Measurements from ENCODE around the gene PRKCA. TPM values are rescaled to one million over a fixed set of nuclear protein-coding genes. Genes with fewer than 3 reads are reported as not detected.
"Not testable (repeated sequence)": the region's sequence is repeated elsewhere in the genome, so short reads cannot be mapped to it uniquely, and the experiment has no call there.

Gene PRKCA
- polyA plus RNA-seq, 4 donors, result 14.1 to 24.5 (median 22.7) TPM

DNA sequence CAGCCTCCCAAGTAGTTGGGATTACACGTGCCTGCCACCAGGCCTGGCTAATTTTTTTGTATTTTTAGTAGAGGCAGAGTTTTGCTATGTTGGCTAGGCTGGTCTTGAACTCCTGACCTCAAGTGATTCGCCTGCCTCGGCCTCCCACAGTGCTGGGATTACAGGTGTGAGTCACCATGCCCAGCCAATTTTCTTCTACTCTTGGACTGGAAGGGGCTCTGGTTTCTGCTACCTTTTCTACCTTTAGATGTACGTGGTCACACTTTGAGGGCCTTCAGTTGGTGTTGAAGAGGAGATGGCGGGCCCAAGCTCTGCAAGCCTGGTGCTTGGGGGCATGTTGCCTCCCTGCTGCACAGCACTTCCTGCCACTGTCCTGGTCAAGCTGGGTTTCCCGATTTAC lies 173.6 kb downstream of the PRKCA start:
- DNase-seq (ENCODE audit: low read depth in 4 of 4, low spot score in 3 of 4), result no peak

DNA sequence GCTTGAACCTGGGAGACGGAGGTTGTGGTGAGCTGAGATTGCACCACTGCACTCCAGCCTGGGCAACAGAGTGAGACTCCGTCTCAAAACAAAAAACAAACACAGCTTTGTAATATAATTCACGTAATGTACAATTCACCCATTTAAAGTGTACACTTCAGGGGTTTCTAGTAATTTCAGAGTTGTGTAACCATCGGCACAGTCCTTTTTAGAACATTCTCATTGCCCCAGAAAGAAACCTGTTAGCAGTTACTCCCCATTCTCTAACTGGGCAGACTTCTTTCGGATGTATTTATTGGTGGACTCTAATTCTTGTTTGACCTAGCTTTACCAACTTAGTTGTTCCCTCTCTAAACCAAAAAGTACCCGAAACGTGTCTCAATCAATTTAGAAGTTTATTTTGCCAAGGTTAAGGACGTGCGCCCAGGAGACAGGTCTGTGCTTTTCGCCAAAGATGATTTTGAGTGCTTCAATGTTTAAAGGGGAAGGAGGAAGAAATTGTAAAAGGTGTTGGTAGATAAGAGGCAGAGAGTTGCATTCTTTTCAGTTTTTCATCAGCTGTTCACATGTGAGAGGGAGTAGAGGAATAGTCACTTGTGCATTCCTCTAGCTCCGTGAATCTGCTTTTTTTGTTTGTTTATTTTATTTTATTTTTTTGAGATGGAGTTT lies 175.3 kb downstream of the PRKCA start:
- DNase-seq (ENCODE audit: low read depth in 4 of 4, low spot score in 3 of 4), result no peak

DNA sequence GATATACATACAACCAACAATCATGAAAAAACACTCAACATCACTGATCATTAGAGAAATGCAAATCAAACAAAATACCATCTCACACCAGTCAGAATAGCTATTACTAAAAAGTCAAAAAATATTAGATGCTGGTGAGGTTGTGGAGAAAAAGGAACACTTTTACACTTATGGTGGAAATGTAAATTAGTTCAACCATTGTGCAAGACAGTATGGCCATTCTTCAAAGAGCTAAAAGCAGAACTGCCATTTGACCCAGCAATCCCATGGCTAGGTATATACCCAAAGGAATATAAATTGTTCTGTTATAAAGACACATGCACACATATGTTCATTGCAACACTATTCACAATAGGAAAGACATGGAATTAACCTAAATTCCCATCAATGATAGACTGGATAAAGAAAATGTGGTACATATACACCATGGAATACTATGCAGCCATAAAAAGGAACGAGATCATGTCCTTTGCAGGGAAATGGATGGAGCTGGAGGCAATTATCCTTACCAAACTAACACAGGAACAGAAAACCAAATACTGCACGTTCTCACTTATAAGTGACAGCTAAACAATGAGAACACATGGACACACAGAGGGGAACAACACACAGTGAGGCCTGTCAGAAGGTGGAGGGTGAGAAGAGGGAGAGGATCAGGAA lies 176.9 kb downstream of the PRKCA start:
- not testable (repeated sequence) for DNase-seq (ENCODE audit: low read depth in 4 of 4, low spot score in 3 of 4)

DNA sequence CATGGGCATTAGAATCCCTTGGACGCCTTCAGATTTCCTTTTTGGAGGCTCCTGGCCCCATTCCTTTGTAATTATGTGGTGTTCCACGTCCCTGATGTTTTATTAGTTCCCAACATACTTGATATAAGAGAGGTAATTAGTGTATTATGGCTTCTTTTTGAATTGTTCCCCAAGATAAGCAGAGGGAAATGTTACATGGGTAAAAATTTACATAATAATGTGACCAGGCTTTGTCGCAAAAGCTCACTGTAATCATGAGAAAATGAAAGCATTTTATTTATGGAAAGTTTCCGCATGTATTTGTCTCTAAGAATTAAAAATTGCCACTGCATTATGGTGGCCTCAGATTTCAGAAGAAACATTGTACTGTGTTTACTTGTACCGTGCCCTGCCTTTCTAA lies 177.8 kb downstream of the PRKCA start:
- DNase-seq (ENCODE audit: low read depth in 4 of 4, low spot score in 3 of 4), result no peak

DNA sequence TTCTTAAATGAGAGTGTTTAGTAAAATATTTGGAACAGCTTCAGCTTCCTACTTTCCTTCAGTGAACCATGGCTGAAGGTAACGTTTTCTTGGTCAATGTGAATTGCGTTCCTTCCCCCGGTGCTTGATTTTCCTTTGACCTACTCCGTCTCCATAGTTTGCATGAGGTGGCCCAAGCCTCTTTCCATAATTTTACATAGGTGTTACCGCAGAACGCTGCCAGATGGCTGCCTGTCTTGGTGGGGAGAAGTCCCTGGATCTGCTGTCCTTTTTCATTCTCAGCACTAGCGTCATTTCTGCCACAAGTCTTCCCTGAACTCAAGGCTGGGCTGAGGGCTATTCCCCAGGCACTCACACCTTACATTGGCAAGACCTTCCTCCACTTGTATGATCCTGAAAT lies 178.4 kb downstream of the PRKCA start:
- no peak for DNase-seq (ENCODE audit: low read depth in 4 of 4, low spot score in 3 of 4)

DNA sequence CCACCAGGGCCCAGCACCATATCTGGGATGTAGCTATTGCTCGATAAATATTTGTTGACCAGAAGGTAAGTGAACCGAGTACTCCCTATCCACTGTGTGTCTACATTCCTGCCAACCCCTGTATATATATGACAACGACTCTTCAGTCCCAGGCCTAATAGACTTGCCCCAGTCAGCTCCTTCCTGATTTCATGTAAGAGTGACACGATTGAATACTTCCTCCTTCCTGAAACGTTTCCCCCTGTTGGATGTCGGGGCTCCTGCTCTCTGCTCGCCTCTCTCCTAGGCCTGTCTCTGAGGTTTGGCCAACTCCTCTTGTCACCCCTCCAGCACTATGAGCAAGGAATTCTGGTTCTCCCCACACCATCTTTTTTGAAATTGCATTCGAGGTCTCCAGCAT lies 178.9 kb downstream of the PRKCA start:
- no peak for DNase-seq (ENCODE audit: low read depth in 4 of 4, low spot score in 3 of 4)

DNA sequence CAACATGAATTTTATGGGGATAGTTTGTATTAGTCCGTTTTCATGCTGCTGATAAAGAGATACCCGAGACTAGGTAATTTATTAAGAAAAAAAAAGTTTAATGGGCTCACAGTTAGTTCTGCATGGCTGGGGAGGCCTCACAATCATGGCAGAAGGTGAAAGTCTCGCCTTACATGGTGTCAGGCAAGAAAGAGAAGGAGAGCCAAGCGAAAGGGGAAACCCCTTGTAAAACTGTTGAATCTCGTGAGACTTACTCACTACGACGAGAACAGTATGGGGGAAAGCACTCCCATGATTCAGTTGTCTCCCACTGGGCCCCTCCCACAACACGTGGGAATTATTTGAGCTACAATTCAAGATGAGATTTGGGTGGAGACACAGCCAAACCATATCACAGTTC lies 181.5 kb downstream of the PRKCA start:
- no peak for DNase-seq (ENCODE audit: low read depth in 4 of 4, low spot score in 3 of 4)

DNA sequence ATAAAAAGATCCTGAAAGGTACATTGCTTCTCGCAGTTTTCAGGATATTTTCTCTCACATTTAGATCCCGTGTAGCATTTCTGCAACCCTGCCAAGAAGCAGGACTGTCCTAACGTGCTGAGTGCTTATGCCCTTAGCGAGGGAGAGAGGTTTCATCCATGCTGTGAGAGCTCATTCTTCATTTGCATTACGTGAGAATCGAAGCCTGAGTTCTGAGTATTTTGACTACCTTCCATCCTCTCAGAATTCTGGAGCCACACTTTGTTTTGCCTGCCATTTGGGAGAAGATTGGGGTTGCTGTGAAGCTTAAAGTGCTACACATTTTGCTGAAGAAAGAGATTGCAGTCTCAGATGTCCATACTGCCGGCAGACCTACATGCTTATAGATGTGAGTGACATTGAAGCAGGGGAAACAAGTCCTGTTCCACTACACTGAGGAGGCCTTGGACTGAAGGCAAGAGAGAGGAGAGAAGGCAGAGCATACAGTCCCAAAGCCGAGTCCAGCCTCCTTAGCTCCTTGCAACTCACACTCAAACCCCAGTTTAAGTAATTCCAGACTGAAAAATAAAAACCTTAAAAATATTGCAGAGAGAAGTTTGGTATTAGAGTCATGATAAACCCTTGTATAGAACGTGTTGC lies 183.0 kb downstream of the PRKCA start:
- no peak for DNase-seq (ENCODE audit: low read depth in 4 of 4, low spot score in 3 of 4)

DNA sequence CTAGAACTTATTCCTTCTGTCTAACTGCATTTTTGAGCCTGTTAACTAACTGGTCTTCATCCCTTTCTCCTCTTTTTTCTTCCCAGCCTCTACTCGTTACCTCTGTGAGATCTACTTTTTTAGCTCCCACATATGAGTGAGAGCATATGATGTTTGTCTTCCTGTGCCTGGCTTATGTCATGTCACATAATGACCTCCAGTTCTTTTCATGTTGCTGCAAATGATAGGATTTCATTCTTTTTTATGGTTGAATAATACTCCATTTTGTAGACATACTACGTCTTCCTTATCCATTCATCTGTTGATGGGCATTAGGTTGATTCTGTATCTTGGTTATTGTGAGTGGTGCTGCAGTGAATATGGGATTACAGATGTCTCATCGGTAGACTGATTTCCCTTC lies 184.7 kb downstream of the PRKCA start:
- no peak for DNase-seq (ENCODE audit: low read depth in 4 of 4, low spot score in 3 of 4)

DNA sequence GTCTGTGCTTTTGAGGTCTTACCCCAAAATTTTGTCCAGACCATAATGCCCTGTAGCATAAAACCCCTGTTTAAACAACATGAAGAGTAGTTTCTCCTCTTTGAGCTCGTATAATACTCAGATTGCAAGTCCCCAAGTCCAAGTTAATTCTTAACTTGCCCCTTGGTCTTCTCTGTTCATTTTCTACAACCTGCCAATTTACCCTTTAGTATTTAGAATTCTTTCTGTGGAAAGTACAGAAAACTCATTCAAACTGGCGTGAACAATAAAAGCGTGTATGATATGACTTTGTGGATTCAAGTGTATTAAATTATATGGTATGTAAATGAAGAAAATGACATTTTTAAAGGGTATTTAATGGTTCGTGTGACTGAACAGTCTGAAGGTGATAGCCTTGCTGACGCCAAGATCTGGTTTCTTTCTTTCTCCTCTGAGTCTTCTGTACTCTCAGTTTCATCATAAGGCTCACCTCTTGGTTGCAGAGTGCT lies 185.6 kb downstream of the PRKCA start:
- DNase-seq (ENCODE audit: low read depth in 4 of 4, low spot score in 3 of 4), result no peak

DNA sequence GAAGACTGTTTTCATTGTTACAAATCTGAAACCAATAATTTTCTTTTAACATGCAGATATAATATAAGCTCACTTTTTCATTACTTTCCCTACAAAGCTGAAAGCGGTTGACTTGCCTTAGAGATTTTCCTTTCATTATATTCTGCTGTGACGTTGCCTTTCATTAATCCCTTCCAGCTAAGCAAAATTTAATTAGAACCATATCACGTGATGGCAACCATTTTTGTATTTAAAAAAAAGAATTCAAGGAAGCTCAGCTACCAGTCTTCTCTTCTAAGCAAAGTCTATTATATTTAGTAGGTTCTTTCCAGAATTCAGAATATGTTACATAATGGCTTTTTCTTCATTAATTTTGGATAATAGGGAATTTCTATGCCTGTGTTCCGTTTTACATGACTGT lies 186.5 kb downstream of the PRKCA start:
- DNase-seq (ENCODE audit: low read depth in 4 of 4, low spot score in 3 of 4), result no peak

DNA sequence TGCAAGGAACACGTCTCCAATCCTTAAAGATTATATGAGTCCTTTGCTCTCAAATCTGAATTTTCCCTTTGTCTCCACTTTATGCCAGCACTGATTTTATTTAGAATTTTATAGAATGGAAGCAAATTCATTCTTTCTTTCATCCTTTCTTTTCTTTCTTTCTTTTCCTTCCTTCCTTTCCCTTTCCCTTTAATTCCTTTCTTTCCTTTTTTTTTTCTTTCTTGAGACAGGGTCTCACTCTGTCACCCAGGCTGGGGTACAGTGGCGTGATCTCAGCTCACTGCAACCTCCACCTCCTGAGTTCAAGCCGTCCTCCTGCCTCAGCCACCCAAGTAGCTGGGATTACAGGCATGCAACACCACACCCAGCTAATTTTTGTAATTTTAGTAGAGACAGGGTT lies 187.2 kb downstream of the PRKCA start:
- DNase-seq (ENCODE audit: low read depth in 4 of 4, low spot score in 3 of 4), result not testable (repeated sequence)

DNA sequence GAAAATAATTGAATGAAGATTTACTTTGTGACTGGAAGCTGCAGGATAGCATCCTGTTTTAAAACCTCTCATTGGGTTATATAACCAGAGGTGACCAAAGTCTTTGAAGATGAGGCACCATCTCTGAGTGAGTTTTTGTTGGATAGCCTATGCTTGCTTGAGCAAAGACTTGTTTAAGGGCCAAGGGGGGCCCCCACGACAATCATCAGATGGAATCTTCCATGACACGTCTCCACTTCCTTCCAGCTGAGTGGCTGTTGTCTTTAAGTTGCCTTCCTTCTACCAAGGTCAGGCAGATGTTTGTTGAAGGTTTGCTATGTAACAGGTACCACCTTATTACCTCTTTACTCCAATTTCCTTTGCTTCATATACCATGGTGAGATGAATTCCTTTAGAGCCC lies 188.8 kb downstream of the PRKCA start:
- DNase-seq (ENCODE audit: low read depth in 4 of 4, low spot score in 3 of 4), result no peak

DNA sequence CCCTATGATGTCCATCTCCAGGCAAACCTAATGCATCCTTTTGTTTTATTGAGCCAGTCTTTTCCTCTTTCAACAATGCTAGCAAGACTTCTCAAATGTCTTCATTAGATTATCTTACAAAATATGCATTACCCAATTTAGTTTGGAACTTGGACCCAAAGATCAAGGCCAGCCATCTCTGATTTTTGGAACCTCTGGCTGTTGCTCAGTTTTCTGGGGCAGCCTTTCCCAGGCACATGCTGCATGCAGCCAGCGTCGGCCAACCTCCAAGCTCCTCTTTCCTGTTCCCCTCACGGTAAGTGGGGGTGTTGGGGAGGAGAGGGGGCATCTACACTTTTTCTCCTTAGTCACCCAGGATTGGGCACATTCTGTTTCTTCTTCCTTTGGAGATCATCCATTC lies 189.3 kb downstream of the PRKCA start:
- no peak for DNase-seq (ENCODE audit: low read depth in 4 of 4, low spot score in 3 of 4)

DNA sequence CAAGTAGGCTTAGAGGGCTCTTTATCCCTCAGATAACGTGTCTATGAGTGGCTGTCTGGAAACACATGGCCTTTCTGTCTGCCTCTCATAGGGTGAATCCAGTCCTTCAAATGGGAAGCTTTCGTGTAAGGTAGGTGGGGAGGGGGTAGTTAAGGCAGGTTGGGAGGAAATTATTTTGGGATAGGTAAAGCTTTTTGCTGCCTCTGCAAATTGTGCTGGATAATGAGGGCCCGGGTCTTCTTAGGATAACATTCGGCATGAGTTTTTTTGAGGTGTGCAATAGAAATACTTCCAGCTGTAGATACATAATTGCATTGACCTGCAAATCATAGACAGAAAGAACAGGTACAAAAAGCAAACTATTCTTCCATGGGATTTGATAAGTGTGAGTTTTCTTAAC lies 189.7 kb downstream of the PRKCA start:
- no peak for DNase-seq (ENCODE audit: low read depth in 4 of 4, low spot score in 3 of 4)

DNA sequence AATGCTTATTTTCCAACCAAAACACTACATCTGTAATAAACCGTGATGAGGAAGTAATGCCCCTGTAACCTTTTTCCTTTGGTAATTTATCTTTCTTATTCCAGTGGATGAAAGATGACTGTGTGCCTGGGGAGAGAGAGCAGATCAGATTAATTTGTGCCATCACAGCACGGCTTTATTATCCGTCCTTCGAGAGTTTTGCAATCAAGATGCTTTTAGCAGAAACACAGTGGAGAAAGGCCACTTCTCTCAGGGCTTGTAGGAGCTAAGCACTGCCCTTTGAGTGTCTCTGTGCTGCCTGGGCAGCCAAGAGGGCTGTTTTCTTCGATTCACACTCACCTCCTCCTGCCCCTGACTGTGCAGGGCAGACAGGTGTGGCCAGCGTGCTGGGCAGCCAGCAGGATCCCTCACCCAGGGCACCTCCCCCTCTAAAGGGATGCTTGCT lies 190.2 kb downstream of the PRKCA start:
- DNase-seq (ENCODE audit: low read depth in 4 of 4, low spot score in 3 of 4), result no peak

DNA sequence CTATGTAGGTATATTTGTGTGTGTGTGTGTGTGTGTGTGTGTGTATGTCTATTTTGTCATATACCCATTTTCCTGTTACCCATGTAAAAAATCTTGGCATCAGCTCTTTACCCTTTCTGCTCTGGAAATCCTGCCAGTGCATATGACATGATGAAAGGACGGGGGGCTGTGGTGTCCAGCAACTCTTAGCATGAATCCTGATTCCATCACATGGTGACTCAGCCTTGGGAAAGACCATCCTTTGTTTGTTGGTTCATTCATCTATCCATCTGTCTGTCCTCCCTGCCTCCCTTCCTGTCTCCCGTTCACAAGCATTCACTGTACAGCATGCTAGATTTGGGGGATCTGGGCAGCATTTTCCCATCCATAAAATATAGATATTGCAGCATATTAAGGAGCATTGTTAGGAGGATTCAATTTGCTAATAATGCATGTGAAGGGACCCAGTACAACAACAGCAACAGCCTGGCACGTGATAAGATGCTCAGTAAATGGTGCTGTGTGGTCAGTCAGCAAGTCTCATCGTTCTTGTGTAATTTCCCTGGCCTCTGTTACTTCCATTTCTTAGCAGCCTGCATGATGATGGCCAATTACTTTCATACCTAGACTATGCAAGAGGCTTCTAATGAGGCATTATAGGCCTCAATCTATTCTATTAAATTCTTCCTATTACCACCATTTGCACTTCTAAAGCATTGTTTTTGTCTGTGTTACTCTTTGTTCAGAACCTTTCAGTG lies 191.0 kb downstream of the PRKCA start:
- DNase-seq (ENCODE audit: low read depth in 4 of 4, low spot score in 3 of 4), result no peak

DNA sequence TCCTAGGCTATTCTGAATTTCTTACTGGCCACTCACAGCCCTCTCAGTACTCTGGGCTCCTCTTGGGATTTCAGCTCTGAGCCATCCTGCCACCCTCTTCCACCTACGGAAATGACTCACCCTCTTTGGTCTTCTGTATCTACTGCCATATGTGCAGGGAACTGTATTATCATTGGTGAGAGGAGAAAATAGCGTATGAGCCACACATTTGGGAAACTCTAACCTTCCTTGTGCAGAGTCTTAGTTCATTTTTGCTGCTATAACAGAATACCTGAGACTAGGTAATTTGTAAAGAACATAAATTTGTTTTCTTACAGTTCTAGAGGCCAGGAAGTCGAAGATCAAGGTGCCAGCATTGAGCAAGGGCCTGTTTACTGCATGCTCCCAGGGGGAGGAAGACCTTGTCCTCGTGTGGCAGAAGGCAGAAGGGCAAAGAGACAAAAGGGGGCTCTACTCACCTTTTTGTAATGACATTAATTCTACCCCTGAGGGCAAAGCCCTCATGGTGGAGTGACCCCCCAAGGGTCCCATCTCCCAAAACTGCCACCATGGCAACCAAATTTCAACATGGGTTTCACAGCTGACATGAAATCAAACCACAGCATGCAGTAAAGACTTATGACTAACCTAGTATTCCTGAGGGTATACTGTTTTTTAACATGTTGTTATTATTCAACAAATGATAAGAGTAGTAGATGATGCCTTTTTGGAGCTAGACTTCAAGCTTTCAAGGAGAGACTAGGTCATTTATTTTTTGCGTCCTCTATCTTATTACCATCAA lies 191.8 kb downstream of the PRKCA start:
- no peak for DNase-seq (ENCODE audit: low read depth in 4 of 4, low spot score in 3 of 4)

DNA sequence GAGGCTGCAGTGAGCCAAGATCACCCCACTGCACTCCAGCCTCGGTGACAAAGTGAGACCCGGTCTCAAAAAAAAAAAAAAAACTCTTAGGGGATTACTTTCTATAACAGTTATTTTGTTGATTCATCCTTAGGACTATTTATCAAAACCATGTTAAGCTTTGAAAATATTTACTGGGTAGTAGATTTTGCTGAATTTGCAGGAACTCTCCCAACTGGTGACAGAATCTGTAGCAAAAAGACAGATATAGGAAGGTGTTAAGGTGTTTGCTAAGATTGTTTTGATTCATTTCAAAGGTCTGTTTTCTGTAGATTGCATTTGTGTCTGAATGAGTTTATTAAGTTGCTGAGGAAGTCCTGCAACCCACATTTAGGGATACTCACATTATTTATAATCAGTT lies 192.6 kb downstream of the PRKCA start:
- DNase-seq (ENCODE audit: low read depth in 4 of 4, low spot score in 3 of 4), result no peak

DNA sequence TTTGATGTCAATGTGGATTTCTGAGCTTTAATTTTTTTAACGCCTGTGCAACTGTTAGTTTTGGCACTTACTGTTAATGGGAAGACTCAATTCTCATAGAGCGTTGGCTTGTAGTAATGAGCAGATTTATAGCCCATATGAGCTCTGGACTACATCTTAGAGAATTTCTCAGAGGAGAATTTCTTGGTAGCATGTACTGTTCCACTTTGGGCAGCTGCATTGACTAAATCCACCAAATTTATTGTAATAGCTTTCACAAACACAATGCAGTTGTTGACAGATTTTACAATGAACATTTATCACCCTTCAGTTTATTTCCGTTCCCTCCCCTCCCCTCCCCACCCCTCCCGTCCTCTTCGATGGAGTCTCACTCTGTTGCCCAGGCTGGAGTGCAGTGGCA lies 193.9 kb downstream of the PRKCA start:
- DNase-seq (ENCODE audit: low read depth in 4 of 4, low spot score in 3 of 4), result no peak

DNA sequence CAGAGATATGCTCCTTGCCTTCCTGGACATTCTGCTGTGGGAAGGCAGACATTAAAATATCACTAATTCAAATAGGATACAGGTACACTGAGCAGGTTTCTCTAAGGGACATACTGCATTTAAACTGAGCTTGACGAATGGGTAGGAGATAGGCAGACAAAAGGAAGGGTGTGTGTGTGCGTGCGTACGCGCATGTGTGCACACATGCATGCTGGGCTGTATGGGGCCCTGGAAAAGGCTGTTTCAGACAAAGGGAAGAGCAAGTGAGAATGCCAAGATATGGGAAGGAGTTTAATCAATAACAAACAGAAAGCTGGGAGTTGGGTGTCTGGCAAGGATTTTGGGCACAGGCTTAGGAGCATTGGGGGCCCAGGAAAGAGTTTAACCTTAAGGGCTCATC lies 196.2 kb downstream of the PRKCA start:
- no peak for DNase-seq (ENCODE audit: low read depth in 4 of 4, low spot score in 3 of 4)
